HG03571 (cell line): ENCODE measurements around the gene SLC35B1.
"Not testable (repeated sequence)": the region's sequence is repeated elsewhere in the genome, so short reads cannot be mapped to it uniquely, and the experiment has no call there.

Experiments used
- ATAC-seq: cut with Tn5 transposase; IDR thresholded peaks from one replicate; pipeline ENCODE4 v1.9.1; 2021; ENCODE audit not compliant: unreplicated experiment

The SLC35B1 gene

DNA sequence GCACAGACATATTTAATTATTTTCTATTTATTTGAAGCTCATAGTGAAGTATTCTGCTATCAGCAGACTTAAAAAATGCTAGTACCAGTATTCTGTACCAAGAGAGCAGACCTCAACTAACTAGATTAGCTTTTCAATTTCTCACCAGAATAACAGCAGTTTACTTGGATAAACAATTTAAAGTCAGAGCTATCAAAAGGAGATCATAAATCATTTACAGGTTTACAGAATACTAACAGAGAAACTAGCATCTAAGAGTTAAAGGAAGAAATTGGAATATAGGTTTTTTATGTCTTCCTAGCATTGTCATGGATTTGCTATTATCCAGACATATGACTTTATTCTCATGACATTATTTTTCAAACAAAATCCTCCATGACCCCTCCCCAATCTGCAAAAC lies 33.3 kb downstream of the SLC35B1 start:
- no peak for ATAC-seq

DNA sequence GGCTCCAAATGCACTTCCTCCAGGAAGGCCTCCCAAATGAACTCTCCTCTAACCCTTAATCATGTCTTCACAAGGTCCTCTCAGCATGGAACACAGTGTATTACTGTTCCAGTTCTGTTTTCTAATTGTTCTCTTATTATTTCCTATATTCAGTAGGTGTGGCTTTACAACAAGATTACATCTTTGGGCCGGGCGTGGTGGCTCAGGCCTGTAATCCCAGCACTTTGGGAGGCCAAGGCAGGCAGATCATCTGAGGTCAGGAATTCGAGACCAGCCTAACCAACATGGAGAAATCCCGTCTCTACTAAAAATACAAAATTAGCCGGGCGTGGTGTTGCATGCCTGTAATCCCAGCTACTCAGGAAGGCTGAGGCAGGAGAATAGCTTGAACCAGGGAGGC lies 34.1 kb downstream of the SLC35B1 start:
- ATAC-seq = not testable (repeated sequence)

DNA sequence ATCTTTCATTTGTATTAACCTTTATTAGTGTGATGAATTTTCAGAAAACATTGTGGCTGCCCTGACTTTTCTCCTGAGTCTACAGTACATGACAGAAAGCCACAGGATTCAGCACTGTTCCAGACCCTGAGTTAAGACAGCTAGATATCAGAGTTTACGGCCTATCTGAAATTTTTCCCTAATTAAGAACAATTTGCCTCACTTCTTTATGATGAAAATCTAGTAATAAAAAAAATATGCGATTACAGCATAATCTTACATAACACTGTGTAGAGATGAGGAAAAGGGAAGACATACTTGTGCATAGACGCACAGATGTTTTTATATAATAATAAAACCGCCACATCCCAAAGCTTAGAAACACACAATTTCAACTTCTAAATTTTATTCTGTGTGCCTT lies 37.1 kb downstream of the SLC35B1 start:
- no peak for ATAC-seq

DNA sequence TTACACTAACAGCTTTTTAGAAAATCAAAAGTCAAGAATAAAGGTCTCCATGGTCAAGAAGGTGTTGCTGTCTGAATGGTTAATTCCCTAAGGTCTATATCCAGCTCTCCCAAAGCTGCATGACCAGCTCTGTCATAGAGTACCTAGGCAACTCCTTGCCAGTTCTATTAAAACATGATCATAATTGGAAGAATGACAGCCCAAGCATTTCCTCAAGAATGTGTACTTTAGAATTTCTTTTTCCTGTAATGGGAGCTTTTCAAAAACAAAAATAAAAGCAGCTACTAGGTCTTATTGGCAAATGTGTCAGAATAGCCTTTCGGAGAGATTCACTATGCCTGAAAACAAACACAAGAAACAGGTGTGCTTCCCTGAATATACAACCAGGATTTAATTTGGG lies 37.8 kb downstream of the SLC35B1 start:
- no peak for ATAC-seq

DNA sequence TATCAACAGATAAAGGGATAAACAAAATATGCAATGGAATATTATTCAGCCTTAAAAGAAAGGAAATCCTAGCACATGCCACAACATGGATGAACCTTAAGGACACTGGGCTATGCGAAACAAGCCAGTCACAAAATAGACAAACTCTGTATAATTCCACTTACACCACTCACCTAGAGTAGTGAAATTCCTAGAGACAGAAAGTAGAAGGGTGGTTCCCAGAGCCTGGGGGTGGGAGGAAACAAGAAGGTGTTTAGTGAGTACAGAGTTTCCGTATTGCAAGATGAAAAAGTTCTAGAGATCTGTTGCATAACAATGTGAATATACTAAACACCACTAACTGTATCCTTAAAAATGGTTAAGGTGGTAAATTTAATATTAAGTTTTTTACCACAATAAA lies 39.9 kb downstream of the SLC35B1 start:
- no peak for ATAC-seq

DNA sequence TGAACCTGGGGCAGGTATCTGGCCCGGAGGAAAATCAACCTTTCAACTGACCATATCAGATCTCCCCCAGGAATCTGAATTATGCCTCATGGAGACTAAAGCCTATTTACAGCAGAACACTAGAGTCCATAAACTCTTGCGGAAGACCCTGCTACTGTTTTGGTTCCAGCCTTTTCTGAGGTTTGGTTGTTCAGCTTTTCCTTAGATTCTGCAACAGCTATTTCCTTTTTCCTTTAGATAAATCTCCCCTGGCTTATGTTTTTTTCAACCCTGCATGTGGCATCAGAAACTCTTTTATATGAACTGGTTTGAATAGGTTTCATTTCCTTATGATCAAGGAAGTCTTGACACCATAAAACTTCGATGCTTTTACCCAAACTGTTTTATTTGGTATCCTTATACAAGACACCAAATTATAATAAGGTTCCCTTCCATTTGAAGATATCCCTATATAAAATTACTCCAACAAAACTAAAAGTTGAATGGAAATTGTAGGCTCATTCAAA lies 43.0 kb downstream of the SLC35B1 start:
- ATAC-seq = no peak

DNA sequence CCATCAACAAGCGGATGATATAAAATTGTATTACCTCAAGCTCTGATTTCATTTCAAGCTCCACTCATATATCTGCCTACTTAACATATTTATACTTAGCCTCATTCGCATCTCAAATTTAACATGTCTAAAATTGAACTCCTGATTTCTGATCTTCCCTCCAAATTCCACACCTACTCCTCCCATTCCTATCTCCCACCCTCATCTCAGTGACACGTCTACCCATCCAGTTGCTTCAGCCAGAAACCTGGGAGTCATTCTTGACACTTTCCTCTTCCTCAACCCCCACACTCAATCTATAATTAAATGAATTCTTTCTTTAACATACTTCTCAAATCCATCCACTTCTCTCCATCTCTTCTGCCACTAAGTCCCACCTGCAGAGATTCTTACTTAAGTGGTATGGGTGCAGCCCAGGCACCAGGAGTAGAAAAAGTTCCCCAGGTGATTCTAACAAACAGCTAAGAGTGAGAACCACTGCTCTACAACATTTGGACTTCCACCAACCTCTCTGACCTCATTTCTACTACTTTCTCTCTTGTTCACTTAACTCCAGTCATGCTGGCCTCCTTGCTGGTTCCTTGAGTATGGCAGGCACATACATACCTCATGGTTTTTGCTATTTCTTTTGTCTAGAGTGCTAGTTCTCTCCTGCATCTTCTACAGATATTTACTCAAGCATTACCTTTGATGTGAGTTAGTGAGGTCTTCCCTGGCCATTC lies 47.9 kb downstream of the SLC35B1 start:
- no peak for ATAC-seq

DNA sequence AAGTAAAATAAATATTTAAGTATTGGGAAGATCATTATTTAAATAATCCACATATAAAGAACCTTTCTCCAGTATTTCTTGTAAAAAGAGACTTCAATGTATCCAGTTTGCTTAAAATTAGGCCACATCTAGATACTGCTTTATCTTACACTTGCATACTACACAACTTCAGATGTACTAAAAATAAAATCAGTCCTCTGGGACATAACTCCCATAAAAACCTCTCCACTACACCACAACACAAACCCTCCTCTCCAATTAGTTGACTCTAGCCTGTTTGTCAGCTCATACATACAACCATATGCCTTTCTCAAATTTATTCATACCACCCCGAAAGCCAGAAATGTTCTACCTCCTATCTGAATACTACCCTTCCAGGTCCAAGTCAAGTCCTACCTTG lies 51.5 kb downstream of the SLC35B1 start:
- ATAC-seq = no peak
